MV-4-11 (cell line): ENCODE data around the gene MFGE8.
"Not testable (repeated sequence)": the region's sequence is repeated elsewhere in the genome, so short reads cannot be mapped to it uniquely, and the experiment has no call there.

Experiments
- DNase-seq: peaks from one replicate; lab custom pipeline; 2025; lab: John Stamatoyannopoulos, UW

MFGE8 gene

GRCh38 chr15:88913017-88913849 is at the start of gene MFGE8:
Gene MFGE8, minus strand, starts transcription at chr15:88913379. Its CDS starts 60 bp downstream, at chr15:88913319.
- DNase-seq, result no peak

DNA sequence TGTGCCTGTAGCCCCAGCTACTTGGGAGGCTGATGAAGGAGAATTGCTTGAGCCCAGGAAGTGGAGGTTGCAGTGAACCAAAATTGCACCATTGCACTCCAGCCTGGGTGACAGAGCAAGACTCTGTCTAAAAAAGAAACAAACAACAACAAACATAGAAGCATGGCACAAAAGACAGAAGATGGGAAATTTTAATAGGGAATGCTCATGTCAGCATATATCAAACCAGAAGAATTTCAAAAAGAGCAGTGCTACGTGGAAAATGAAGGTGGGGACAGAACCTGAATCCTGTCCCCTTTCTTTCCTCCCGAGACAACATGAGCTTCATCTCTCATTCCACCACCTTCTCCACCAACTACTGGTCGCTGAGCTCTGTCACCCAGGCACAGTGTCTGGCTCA is 46.3 kb upstream of the MFGE8 start:
- no peak for DNase-seq

DNA sequence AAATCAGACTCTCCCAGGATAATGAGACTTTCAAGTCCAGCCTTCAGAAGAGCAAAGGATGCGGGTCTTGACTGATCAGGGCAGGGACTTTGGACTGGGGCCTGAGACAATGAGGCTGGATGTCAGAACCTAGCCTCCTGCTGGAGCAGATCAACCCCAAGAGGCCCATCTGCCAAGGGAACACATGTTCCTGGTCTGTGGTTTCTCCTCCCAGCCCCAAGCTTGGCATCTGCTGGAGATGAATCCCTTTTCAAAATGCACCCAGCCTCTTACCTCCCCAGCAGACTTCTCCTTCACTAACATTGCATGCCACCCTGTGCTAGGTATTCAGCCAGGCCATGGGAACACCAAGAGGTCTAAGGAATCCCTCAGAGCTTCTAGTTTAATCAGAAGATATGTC is 43.7 kb upstream of the MFGE8 start:
- DNase-seq, result no peak

DNA sequence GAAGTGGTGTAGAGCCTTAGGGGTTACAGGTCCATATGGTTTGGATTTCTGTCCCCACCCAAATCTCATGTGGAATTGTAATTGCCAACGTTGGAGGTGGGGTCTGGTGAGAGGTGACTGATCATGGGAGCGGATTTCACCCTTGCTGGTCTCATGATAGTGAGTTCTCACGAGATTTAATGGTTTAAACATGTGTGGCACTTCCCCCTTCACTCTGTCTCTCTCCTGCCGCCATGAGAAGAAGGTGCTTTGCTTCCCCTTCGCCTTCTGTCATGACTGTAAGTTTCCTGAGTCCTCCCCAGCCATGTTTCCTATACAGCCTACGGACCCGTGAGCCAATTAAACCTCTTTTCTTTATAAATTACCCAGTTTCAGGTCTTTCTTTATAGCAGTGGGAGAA is 43.1 kb upstream of the MFGE8 start:
- DNase-seq, result no peak

- DNase-seq, result no peak
Observed at GRCh38 chr15:88954431-88955277, 41.5 kb upstream of the MFGE8 start.

DNA sequence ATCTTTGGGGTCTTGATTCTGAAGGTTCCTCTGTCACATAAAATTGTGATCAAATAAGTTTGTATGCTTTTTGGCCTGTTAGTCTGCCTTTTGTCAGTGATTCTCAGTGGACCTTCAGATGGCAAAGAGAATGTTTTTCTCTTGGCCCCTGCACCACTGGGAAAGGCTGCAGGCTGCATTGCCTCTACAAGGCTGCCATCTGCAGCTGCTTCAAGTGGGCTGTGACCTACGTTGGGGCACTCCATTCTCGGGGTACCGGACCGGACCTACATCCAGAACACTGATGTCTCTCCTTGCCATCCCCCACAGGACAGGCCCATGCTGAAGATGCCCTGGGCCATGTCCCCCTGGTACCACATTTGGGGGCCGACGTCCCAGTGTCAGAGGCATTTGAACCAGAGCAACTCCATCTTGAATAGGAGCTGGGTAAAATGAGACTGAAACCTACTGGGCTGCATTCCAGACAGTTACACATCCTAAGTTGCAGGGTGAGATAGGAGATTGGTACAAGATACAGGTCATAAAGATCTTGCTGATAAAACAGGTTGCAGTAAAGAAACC is 37.5 kb upstream of the MFGE8 start:
- no peak for DNase-seq

DNA sequence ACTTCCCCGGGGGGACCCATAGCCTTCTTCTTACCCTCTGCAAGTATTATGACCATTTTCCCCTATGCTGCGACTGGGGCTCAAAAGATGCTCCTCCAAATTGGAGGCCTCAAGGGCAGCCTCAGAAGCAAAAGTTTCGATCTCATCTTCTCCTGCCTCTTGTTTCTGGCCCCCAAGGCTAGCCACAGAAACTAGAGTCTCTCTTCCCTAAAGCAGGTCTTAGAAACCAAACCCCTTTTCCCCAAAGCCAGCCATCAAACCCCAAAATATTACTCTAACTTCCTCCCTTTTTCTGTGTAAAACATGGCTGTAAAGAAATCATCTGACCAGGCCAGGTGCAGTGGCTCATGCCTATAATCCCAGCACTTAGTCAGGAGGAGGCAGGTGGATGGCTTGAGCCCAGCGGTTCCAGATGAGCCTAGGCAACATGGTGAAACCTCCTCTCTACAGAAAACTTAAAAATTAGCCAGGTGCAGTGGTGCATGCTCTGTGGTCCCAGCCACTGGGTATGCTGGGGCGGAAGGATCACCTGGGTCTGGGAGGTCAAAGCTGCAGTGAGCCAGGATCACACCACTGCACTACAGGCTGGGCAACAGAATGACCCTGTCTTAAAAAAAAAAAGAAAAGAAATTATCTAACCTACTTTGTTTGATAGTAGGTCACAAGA is 36.7 kb upstream of the MFGE8 start:
- peak; percentile 46 for DNase-seq

DNA sequence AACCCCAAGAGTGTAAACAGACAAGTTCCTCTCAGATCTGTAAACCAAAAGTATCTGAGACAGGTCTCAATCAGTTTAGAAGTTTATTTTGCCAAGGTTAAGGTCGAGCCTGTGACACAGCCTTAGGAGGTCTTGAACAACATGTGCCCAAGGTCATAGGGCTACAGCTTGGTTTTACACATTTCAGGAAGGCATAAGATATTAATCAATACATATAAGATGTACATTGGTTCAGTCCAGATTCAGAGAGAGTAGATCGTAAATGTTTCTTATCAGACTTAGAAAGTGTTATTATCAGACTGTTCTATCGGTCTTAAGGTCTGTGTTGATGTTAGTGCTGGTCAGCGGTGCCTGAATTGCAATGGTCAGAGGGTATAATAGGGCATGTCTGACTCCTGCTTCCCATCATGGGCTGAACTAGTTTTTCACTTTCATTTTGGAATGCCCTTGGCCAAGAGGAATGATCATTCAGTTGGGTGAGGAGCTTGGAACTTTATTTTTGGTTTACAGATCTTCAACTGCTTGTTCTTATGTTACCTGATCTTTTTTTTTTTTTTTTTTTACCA is 27.0 kb upstream of the MFGE8 start:
- no peak for DNase-seq

- no peak for DNase-seq
Observed at GRCh38 chr15:88939486-88939806, 26.3 kb upstream of the MFGE8 start.

- no peak for DNase-seq
Observed at GRCh38 chr15:88938802-88939485, 25.8 kb upstream of the MFGE8 start.

GRCh38 chr15:88934449-88934848 is 21.3 kb upstream of the MFGE8 start:
- not testable (repeated sequence) for DNase-seq

- no peak for DNase-seq
Observed at GRCh38 chr15:88932875-88933330, 19.7 kb upstream of the MFGE8 start.

DNA sequence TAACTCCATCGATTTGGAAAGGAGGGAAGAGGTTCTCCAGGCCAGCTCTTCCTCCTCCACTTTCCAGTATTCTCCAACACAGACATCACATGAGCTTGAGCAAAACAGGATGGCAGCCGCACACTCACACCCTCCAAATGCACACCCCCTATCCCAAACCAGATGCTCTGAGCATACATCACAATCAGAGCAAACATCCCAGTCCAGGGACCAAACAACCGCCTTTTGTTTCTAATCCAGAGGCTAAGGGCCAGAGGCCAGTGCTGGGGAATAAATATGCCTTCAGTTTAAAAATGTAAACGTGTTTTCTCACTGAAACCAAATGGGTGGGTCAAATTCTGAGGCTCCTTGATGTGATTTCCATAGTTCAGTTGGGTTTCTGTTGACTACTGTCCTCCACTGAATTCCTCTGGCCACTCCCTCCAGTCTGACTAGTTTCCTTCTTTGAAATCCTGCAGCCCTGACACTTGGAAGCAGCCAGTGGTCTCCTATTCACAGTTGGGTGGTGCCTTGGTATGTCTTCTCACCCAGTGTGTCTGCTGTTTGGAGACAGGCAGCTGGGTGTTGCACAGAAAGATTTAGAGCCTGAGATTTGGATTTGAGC is 19.2 kb upstream of the MFGE8 start:
- no peak for DNase-seq

GRCh38 chr15:88930579-88930978 is 17.4 kb upstream of the MFGE8 start:
- DNase-seq, result no peak

DNA sequence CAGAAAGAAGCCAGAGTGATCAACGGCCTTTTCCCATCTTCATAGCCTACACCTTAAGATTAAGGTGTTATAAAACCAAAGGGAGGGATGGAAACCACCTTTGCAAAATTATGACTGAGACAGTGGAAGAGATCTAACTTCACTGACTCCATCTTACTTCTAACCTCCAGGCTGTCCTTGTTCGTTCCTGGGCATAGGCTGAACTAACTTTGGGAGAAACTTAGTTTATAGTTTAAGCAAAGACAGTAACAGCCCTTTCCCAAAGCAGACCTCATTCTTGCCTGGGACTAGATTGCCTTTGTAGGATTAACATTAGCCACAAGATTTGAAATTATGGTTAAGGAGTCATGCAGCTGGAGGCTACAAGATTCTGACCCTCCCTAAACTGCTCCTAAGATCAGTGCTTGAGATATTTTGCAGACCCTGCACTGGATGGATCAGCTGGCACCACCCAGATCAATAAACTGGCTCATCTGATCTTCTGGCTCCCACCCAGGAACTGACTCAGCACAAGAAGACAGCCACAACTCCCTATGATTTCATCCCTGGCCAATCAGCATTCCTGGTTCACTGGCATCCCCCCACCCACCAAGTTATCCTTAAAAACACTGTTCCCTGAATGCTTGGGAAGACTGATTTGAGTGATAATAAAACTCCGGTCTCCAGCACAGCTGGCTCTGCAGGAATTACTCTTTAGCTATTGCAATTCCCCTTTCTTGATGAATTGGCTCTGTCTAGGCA is 16.3 kb upstream of the MFGE8 start:
- DNase-seq, result not testable (repeated sequence)

GRCh38 chr15:88928192-88928591 is 15.0 kb upstream of the MFGE8 start:
- not testable (repeated sequence) for DNase-seq

GRCh38 chr15:88925648-88926047 is 12.5 kb upstream of the MFGE8 start:
- DNase-seq, result not testable (repeated sequence)

- DNase-seq, result not testable (repeated sequence)
Observed at GRCh38 chr15:88920892-88921435, 7.8 kb upstream of the MFGE8 start.

DNA sequence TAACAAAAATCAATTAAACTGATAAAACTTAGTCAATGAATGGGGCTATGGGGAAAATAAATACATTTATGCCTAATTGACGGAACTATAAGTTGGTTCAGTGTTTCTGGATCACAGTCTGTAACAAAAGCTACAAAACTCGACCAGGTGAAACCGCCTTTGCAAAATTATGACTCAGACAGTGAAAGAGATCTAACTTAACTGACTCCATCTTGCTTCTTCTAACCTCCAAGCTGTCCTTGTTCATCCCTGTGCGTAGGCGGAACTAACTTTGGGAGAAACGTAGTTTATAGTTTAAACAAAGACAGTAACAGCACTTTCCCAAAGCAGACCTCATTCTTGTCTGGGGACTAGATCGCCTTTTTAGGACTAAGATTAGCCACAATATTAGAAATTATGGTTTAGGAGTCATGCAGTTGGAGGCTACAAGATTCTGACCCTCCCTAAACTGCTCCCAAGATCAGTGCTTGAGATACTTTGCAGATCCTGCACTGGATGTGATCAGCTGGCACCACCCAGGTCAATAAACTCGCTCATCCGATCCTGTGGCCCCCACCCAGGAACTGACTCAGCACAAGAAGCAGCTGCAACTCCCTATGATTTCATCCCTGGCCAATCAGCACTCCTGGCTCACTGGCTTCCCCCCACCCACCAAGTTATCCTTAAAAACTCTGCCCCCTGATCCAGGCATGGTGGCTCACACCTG is 7.2 kb upstream of the MFGE8 start:
- no peak for DNase-seq
